ENCODE measurements around the gene PRDX1.

Gene PRDX1

DNA sequence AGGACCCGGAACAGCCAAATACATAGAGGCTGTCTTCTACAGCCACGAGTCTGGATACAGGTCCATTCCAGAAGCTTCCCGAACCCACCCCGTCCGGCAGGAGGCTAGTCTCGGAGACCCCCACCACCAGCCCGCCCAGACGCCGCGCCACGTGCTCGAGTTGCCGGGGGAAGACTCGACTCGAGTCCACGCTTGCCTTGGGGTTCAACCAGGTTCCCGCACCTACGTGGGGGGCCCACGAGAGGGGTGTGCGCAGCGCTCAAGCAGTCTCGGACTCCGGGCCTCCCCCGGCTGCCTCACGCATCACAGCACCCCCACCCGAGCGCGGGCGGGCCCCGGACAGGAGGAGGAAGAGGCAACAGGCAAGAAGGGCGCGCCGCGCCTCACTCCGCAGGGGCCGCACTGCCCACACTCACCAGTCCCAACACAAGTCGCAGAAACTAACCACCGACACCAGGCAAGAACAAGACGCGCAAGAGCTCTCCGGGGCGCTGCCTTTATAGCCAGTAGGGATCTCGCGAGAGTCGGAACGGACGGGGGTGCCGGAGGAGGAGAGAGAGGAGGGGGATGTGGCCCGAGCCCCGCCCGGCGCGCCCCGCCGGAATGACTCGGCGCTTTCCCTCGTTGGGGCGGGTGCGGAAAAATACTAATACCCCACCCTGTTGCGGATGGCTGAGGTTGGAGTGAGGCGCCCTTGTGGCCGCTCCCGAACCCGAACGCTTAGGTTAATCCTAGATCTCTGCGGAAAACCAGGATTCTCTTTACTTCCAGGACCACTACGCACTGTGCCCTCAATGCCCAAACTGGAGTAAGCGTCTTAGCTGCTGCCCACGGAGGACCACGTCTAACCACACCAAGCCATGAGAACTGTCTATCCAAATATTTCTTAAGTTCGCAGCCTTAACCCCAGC is at the start of gene PRDX1:
Gene PRDX1 (minus strand): TSS at position 472 of the 911 bp plus-strand sequence. CDS start 2,841 bp downstream, outside the sequence.
- peak; percentile 99 to 100 for DNase-seq

DNA sequence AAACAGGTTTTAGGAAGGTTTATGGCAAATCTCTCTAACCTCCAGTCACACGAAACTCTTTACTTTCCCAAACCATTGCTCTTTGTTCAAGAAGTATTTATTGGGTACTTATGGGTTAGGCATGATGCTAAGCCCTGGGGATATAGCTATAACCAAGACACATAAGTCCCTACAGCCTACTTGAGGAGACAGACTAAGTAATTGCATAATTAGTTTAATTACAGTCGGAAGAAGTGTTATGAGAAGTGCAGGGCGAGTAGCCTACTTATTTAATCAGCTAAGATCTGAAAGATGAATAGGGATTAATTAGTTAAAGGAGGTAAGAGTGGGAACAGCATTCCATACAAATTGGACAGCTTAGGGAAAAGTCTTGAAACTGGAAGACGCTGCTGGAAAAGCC is 48.9 kb upstream of the PRDX1 start:
- no peak for DNase-seq

DNA sequence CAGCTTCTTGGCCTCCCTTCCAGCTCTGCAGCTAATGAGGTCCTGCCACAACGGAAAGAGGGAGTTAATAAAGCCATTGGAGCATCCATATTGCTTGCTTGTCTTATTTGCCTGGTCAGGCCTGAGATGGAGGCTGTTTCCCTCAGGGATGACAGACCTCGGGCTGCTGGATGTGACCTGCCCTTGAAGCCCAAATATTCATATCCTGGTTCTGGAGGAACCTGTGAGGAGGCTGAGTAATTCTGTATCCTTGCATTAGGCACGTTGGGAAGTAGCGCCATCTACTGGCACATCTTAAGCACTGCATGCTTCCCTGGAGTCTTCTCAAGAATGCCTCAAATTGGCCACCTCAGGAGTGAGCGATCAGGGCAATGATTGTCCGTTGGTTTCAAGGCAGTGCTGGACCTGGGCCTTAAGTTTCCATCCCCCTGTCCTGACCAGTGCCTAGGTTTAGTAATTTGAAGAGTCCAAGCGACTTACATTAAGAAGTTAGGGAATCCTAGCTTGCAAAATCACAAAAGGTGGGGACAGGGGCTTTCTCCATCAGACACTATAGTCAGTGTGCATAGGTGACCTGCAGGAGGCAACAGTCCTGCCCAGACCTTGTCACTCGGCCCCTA is 48.4 kb upstream of the PRDX1 start:
- DNase-seq: peak; percentile 62 to 65

DNA sequence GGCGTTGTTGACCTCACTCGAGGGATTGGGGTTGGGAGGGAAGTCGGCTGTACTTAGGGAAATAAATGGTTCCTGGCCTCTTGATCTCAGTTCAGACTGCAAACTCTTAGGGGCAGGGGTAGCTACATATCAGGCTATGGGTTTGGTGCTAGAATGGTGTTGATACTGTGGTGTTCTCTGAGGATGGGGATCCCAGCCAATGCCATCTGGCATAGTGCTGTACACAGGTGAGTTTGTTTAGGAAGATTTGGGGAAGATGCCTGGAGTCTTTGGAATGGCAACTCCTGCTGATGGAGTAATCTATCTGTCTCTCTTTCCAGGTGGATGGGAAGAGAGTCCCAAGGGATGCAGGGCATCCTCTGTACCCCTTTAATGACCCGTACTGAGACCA is 47.9 kb upstream of the PRDX1 start:
- DNase-seq: no peak

DNA sequence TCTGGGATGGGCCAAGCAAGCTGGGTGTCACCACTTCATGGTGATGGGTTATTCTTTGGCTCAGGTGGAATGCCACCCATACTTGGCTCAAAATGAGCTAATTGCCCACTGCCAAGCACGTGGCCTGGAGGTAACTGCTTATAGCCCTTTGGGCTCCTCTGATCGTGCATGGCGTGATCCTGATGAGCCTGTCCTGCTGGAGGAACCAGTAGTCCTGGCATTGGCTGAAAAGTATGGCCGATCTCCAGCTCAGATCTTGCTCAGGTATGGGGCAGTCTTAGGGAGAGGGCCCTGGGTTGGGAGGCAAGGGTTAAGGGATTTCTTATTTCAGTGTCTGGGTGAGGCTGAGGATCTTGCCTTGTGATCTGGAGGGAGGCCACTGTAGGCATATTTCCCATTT is 46.7 kb upstream of the PRDX1 start:
- DNase-seq: no peak

DNA sequence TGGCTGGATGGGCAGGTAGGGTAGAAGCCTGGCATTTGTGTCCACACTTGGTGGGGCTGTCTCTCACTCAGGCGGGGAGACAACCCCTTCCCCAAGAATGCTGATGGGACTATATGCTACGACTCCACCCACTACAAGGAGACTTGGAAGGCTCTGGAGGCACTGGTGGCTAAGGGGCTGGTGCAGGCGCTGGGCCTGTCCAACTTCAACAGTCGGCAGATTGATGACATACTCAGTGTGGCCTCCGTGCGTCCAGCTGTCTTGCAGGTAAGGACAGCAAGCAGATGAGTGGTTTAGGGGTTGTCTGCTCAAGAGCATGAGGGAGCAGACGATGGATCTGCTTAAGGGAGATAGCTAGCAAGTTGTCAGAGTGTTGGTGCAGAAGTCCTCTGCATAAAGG is 46.2 kb upstream of the PRDX1 start:
- no peak for DNase-seq

DNA sequence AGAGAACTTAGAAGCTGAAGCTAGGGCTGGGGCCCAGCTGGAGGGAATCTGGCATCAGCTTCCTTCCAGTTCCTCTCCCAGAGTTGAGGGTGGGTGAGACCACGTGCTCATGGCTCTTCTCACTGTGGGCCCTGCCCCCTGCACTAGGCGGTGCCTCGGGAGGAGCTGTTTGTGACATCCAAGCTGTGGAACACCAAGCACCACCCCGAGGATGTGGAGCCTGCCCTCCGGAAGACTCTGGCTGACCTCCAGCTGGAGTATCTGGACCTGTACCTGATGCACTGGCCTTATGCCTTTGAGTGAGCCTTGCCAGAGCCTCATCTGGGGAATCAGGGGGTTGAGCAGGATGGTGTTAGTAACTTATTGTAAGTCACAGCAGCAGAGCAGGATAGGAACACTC is 45.0 kb upstream of the PRDX1 start:
- no peak for DNase-seq

DNA sequence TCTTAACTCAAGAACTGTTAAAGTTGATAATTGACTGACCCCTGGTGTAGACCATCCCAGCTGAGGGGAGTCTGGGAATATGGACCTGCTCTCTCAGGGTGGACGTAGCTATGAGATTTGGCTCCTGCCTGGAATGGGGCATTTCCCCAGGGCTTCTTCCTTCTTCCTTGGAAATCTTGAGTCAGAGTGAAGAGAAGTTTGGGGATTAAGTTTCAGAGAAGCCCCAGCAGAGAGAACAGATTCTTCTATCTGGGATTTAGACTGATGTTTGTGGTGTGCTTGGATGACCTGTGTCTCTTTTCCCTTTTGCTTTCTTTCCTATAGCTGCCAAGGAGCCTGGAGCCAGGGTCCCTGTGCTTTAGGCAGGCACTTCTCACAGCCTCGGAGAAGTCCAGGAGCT is 42.2 kb upstream of the PRDX1 start:
- DNase-seq: no peak

DNA sequence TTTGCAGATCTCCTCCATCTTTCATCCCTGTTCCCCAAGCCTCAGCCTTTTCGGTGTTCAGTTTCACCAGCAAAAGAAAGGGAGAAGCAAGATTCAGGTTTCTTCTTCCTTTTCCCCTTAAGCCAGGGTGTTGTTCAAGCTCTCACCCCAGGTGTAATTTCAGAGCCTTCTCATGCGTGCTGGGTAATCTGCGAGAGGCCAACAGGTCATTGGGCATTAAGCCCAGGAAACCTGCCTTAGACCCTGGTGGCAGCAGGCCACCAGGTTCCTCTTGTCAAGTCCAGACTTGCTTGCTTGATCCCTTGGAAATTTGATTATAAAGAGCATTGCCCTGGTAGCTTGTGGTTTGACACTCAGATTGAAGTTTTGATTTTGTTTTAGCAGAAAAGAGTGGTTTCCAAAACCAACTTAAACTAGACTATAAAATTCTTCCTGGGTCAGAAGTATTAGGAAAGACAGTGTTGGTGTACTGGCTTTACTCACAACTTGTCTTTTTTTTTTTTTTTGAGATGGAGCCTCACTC is 35.8 kb upstream of the PRDX1 start:
- no peak for DNase-seq

DNA sequence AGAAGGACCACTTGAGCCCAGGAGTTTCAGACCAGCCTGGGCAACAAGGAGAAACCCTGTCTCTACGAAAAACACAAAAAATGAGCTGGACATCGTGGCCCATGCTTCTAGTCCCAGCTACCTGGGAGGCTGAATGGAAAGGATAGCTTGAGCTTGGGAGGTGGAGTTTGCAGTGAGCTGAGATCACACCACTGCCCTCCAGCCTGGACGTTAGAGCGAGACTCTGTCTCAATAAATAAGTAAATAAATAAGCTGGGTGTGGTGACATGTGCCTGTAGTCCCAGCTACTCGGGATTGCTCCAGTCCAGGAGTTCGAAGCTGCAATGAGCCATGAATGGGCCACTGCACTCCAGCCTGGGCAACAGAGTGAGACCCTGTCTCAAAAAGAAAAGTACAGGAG is 32.5 kb upstream of the PRDX1 start:
- DNase-seq: no peak

DNA sequence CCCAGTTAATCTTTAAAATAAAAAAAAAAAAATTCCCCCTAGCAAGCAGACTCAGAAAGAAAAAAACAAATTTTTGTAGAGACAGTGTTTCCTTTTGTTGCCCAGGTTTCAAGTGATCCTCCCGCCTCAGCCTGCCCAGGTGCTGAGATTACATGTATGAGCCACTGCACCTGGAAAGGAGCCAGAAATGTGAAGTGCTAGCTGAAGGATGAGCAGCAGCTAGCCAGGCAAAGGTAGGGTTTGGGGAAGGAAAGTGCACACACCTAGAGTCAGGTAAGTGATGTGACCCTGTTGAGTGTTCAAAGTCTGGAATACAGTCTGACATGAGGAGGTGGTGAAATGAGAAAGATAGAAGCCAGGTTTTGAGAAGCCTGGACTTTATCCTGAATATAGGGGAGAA is 30.6 kb upstream of the PRDX1 start:
- no peak for DNase-seq

DNA sequence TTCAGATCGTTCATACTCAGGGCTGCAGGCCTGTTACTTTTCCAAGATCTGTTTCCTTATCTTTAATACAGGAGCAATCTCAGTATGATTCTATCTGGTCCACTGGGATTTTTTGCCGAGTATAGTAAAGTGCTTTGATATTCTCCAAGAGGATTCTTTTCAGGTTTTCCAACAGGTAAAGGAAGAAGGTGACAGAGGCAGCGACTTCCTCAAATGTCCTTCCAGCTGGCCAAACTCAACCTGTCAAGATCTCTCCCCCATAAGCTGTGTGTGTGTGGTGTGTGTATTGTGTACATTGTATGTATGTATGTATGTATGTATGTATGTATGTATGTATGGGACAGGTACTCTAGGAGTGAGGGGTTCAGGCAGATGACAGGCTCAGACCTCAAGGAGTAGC is 30.0 kb upstream of the PRDX1 start:
- DNase-seq: no peak

DNA sequence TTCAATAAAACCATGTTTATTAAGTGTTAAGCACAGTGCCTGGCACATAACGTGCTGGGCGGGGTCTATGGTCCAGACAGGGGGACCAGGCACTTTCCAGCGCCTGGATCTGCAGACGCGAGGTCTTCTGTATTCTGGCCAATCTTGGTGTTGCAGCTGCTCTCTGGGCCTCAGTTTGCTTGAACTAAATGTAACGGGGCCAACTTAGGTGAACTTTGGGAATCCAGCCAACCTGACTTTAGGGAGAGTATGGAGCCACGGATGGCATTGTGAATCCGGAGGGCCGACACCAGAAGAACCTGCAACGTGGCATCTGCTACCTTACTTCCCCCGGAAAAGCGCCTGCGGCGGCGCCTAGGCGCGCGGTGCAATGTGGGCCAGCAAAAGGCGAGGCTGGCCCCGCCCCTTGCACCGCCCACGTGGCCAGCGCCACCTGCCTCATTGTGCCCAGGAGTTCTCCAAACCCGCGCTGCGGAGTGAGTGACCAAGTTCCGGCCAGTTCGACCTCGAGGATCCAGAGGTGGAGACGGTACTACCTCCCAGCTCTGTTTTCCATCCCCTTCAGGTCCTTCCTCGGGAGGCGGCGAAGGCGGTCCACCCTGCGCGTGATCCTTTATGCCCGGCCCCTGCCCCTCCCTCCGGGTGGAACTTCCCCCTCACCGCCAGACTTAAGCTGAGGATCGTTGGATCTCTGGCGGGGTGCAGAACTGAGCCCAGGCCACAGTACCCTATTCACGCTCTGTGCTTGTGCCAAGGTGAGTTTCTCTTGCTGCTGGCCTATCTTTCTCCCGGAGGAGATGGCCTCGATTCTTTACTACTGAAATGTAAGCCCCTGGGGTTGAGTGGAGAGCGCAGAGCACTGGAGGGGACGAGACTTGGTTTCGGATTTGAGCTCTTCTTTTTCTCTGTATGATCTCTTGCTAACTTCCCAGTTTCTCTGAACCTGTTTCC is 29.0 kb upstream of the PRDX1 start, which contains the start of gene AKR1A1:
Gene AKR1A1 (plus strand): TSS at position 426 of the 951 bp plus-strand sequence. CDS start 10,969 bp downstream, outside the sequence.
- peak; percentile 86 to 88 for DNase-seq

DNA sequence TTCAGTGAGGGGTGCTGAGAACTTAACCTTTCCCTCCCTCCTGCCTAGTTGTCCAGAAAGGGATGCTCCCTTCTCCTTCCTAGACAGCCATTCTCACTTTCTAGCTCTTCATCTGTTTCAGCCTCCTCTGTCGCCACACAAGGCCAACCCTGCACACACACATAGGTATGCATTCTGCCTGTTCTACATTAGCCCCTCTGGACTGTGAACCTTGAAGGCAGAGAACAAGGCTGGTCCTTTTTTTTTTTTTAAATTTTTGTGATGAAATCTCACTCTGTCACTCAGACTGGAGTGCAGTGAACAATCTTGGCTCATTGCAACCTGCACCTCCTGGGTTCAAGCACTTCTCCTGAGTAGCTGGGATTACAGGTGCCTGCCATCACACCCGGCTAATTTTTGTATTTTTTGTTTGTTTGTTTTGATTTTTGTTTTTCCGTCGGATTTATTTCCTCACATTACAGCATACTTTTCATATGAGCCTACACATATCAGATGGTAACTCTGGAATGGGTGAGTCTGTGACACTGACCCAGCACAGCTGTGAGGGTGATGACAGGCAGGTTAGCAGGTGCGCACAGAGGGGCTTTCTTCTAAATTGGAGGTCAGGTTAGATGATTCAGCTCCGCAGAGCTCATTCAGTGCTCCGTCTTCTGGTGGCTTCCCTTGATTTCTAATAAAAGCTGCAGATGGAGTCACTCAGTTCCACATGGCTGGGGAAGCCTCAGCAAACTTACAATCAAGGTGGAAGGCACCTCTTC is 24.0 kb upstream of the PRDX1 start:
- no peak for DNase-seq

DNA sequence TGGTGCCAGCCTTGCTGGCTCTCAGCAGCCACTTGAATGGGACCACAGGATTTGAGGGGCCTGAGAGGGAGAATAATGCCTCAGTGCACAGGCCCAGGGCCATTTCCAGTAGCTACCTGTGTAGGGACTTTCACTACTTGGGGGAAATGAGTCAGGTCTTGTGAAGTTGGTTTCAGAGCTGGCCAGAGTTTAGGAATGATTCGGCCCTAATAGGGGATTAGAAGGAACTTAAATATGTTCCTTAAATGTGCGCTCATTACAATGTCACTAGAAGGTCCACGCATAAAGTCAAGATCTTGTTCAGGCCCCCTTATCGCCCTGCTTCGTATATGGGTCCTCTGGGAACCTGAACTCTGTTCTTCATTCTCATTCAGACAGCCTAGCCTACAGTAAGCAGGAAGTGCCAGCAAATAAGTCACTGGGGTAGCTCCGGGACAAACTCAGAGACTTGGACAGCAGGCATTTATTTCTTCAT is 23.4 kb upstream of the PRDX1 start:
- no peak for DNase-seq

DNA sequence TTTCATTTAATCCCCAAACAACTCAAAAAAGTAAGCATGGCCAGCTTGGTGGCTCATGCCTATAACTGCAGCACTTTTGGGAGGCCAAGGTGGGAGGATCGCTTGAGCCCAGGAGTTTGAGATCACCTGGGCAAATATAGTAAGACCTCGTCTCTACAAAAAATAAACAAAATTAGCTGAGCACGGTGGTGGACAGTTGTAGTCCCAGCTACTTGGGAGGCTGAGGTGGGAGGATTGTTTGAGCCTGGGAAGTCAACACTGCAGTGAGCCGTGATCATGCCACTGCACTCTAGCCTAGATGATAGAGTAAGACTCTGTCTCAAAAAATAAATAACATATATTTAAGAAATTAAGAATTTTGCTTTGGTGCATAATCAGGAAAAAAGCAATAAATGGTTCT is 22.8 kb upstream of the PRDX1 start:
- no peak for DNase-seq

DNA sequence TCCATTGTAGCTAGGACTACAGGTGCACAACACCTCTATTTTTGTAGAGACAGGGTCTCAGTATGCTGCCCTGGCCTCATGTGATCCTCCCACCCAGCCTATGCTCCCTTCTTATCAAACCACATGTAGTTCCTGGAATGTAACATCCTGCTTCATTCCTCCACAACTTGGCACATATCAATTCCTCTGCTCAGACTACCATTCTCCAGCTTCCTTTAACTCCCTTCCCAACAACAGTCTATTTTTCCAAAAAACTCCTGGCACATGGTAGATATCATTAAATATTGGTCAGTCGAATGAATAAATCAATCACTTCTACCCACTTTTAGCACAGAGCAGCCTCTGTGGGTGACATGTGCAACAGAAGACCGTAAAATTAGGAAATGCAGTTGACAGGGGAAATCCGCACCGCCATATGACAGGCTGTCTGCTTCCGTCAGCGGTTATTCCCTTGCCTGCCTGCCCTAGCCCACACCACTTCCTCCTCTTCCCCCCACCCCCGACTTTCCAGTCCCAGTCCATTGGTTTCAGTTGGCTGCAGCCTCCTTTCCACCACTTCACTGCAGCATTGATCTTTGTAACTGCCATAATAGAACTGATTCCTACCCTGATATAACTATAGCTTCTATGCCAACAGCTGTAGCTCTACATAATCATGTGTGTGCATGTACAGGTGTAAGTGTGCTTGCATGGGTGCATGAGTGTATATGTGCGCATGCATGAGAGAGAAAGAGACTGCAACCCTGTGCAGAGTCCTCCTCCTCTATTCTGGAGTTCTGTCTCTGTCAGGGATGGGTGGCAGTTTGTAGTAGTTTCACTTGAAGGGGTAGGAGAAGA is 22.1 kb upstream of the PRDX1 start:
- DNase-seq: peak; percentile 56 to 57

DNA sequence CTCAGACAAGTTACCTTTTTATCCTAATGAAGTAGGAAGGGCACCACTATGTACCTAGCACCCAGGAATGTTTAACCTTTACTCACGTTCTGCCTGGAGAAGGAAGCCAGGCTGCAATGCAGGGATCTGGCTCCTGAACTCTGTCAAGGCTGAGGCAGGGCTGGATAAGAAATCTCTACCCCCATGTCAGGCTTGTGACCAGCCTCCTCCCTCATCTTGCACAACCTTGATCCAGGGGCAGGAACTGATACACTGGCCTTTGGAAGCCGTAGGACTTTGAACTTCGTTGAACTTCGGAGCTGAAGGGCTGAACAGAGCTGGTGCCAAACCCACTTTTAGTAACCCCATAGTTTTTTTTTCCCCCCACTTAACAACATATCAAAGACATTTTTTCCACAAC is 20.9 kb upstream of the PRDX1 start:
- no peak for DNase-seq

DNA sequence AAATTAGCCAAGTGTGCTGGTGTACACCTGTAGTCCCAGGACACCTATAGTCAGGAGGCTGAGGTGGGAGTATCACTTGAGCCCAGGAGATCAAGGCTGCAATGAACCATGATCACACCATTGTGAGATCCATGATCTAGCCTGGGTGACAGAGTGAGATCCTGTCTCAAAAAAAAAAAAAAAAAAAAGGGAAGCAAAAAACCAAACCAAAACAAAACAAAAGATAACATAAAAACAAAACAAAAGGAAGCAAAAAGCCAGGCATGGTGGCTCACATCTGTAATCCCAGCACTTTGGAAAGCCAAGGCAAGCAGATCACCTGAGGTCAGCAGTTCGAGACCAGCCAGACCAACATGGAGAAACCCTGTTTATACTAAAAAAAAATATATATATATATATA is 19.5 kb upstream of the PRDX1 start:
- DNase-seq: no peak

DNA sequence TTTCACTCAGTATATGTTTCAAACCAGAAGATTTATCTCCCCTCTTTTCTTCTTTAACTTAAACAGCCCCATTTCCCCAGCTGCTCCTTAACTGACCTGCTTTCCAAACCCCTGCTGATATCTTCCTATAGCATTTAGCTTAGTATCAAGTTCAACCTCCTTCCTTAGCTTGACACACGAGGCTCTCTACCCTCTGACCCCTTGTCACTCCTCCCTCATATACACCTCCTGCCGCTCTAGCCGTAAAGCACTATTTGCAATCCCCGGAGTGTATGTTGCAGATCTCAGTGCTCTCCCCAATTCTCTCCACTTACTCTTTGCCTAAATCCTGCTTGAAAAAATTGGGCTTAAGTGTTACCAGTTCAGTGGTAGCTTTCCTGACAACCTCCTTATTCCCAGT is 15.2 kb upstream of the PRDX1 start:
- no peak for DNase-seq
